Neutrophil (primary cell): Measurements from ENCODE around the gene DPP3.
"Not testable (repeated sequence)": the region's sequence is repeated elsewhere in the genome, so short reads cannot be mapped to it uniquely, and the experiment has no call there.

Experiments
- H3K27ac ChIP-seq: fragments of 200-600 bp; sonication (generic); 2 replicates; pipeline ENCODE4 v1.5.1; 2016; ENCODE audit warnings: mild to moderate bottlenecking, moderate library complexity
- H3K27me3 ChIP-seq: fragments of 200-600 bp; sonication (generic); 2 replicates; pipeline ENCODE4 v1.6.0; 2016; ENCODE audit warnings: mild to moderate bottlenecking
- H3K36me3 ChIP-seq: fragments of 200-600 bp; sonication (generic); 2 replicates; pipeline ENCODE4 v1.5.1; 2017
- H3K4me1 ChIP-seq, 2 experiments: fragments of 200-600 bp in 1 of 2; sonication (generic) in 1 of 2; 1 replicate in 1 of 2; 2 replicates in 1 of 2; pipeline versions ENCODE4 v1.5.1 to v1.6.1; 2013 to 2016; ENCODE audit warnings: low read depth in 1 of 2, low read length in 1 of 2, mild to moderate bottlenecking in 1 of 2, moderate library complexity in 1 of 2; ENCODE audit not compliant: control insufficient read depth in 1 of 2, insufficient read depth in 1 of 2
- H3K4me3 ChIP-seq, 2 experiments: fragments of 200-600 bp in 1 of 2; sonication (generic) in 1 of 2; 1 replicate in 1 of 2; 2 replicates in 1 of 2; pipeline ENCODE4 v1.5.1; 2013 to 2016; ENCODE audit warnings: low read depth in 1 of 2, low read length in 1 of 2, mild to moderate bottlenecking in 1 of 2, moderate library complexity in 1 of 2
- H3K9me3 ChIP-seq: fragments of 200-600 bp; sonication (generic); 2 replicates; pipeline ENCODE4 v1.5.1; 2016
- CTCF ChIP-seq: fragments of 200-600 bp; sonication (generic); IDR thresholded peaks from 2 replicates; pipeline ENCODE4 v1.5.1; 2016; ENCODE audit warnings: antibody characterized with exemption

DPP3 gene

DNA sequence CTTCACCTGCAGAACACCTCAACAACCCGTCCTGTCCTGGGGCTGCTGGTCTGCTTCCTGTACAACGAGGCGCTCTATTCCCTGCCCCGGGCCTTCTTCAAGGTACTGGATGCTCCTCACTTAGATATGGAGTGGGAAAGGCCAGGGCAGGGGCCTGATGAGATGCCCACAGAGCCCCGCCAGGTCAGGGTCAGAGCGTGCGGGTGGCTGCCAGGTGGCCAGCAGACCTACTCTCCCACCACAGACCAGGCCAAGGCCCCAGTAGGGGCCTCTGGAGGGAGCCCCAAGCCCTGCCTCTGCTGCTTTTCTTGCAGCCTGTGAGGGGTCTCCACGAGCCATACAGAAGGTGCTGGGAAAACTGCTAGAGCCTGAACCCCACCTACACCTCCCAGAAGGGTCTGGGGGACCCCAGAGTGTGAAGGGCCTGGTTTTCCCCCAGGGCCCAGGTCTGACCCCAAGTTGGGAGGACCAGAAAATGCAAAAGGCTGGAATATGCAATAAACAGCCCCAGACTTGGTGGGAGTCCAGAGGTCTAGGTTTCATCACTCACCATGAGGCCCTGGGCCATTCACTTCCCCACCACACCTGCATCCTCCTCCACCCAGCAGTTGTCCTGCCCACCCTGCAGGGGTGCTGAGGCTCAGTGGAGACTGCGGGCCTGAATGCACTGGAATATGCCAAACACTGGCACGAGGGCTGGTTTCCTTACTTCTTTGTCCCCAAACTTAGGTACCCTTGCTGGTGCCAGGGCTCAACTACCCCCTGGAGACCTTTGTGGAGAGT is 50.9 kb downstream of the DPP3 start:
- TF ChIP-seq CTCF: no peak
- Histone ChIP-seq H3K9me3 (no peaks in the 10 kb centered on the region), H3K27ac (no peak overlapping the region)

GRCh38 chr11:66531841-66532240 is 51.6 kb downstream of the DPP3 start:
- Histone ChIP-seq H3K36me3 (peaks cover 55% of the 10 kb centered on the region), H3K27ac (no peak overlapping the region), H3K9me3 (no peaks in the 10 kb centered on the region), H3K27me3 (no peaks in the 10 kb centered on the region), H3K4me3 (no peak overlapping the region), H3K4me1 (no peaks in the 10 kb centered on the region)
- TF ChIP-seq CTCF: no peak

More for the DNA sequence above, 50.9 kb downstream of the DPP3 start:
- Histone ChIP-seq H3K4me3 (no peak overlapping the region), H3K4me1 (no peaks in the 10 kb centered on the region), H3K36me3 (peaks cover 56% of the 10 kb centered on the region), H3K27me3 (no peaks in the 10 kb centered on the region)

- no peaks in the 10 kb centered on the region for H3K9me3 ChIP-seq
- H3K4me3 ChIP-seq: no peak overlapping the region
- no peak overlapping the region for H3K27ac ChIP-seq
- H3K36me3 ChIP-seq: peaks cover 55% of the 10 kb centered on the region
- TF ChIP-seq CTCF: no peak
- H3K4me1 ChIP-seq: no peaks in the 10 kb centered on the region
- no peaks in the 10 kb centered on the region for H3K27me3 ChIP-seq
Measured at GRCh38 chr11:66532784-66533183, 52.5 kb downstream of the DPP3 start.

- Histone ChIP-seq H3K4me1 (peaks cover 11% of the 10 kb centered on the region in 2 experiments), H3K36me3 (peaks cover 40% of the 10 kb centered on the region), H3K27me3 (no peaks in the 10 kb centered on the region), H3K4me3 (no peak overlapping the region), H3K27ac (no peak overlapping the region), H3K9me3 (no peaks in the 10 kb centered on the region)
- no peak for TF ChIP-seq CTCF
Measured at GRCh38 chr11:66539170-66539869, 59.1 kb downstream of the DPP3 start.

GRCh38 chr11:66539870-66540213 is 59.6 kb downstream of the DPP3 start:
- no peaks in the 10 kb centered on the region for H3K9me3 ChIP-seq
- peaks cover 16% of the 10 kb centered on the region in 2 experiments for H3K4me1 ChIP-seq
- H3K36me3 ChIP-seq: peaks cover 40% of the 10 kb centered on the region
- H3K4me3 ChIP-seq: no peak overlapping the region
- no peak for TF ChIP-seq CTCF
- H3K27me3 ChIP-seq: no peaks in the 10 kb centered on the region
- H3K27ac ChIP-seq: no peak overlapping the region

DNA sequence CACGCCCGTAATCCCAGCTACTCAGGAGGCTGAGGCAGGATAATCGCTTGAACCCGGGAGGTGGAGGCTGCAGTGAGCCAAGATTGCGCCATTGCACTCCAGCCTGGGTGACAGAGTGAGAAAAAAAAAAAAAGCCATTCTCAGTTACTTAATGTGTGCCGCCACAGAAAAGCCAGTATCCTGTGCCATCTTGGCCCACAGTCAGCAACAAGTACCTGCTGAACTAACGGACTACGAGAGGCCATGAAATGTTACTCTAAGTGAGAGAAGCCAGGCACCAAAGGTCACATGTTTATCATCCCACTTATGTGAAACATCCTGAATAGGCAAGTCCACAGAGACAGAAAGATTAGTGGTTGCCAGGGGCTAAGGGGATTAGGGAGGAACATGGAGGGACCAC is 60.4 kb downstream of the DPP3 start:
- H3K36me3 ChIP-seq: peaks cover 36% of the 10 kb centered on the region
- not testable (repeated sequence) for H3K4me3 ChIP-seq, H3K27me3 ChIP-seq, H3K27ac ChIP-seq, H3K9me3 ChIP-seq
- peaks cover 23 to 24% of the 10 kb centered on the region in 2 experiments for H3K4me1 ChIP-seq
